Breast epithelium (tissue), 3 donors: ENCODE results near the gene NPY.

Experiments used
- POLR2A ChIP-seq: fragments of 450-650 bp; IDR thresholded peaks from one replicate; pipeline ENCODE4 v1.6.1; 2016; ENCODE audit warnings: antibody characterized with exemption, mild to moderate bottlenecking, moderate library complexity
- POLR2AphosphoS5 ChIP-seq, 3 donors: sonication (generic); formaldehyde crosslinking; IDR thresholded peaks; one replicate each; pipeline ENCODE4 v1.6.1; 2017; ENCODE audit warnings: antibody characterized with exemption in 3 of 3
- TF ChIP-seq, protein P1 (sequence below), 3 donors: fragments of 450-650 bp; IDR thresholded peaks; one replicate each; pipeline ENCODE4 v1.5.1; 2016 to 2017; ENCODE audit warnings: antibody characterized with exemption in 3 of 3, mild to moderate bottlenecking in 3 of 3, moderate library complexity in 3 of 3

DNA sequence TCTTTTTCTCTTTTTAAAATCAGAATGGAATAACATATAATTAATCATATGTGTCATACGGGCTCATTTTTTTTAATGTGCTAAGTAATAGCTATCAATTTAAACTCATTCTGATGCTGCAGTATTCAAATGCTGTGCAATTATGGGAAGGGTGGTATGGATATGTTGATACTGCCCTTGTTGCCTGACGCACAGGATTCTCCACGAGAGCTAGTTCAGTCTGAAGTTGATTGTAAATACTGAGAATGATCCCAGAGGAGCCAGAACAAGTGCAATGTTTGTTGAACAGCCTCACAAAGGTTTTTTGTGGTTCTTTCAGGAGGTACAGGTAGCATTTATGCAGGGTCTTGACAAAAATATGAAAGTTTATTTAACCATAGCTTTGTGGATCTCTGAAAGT, 13.4 kb downstream of the NPY start:
- TF ChIP-seq POLR2A = no peak
- no peak for TF ChIP-seq POLR2AphosphoS5 (IDR thresholded peaks at IDR 0.05)
- TF ChIP-seq, protein P1, sequence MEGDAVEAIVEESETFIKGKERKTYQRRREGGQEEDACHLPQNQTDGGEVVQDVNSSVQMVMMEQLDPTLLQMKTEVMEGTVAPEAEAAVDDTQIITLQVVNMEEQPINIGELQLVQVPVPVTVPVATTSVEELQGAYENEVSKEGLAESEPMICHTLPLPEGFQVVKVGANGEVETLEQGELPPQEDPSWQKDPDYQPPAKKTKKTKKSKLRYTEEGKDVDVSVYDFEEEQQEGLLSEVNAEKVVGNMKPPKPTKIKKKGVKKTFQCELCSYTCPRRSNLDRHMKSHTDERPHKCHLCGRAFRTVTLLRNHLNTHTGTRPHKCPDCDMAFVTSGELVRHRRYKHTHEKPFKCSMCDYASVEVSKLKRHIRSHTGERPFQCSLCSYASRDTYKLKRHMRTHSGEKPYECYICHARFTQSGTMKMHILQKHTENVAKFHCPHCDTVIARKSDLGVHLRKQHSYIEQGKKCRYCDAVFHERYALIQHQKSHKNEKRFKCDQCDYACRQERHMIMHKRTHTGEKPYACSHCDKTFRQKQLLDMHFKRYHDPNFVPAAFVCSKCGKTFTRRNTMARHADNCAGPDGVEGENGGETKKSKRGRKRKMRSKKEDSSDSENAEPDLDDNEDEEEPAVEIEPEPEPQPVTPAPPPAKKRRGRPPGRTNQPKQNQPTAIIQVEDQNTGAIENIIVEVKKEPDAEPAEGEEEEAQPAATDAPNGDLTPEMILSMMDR (IDR thresholded peaks at IDR 0.05) = no peak
